CD4-positive, alpha-beta T cell treated with Interleukin-6 for 4 hours (primary cell): ENCODE measurements around the gene CDH4.

Source experiments
- DNase-seq: peaks from one replicate; pipeline ENCODE4 v3.0.0-alpha.2; 2020; ENCODE audit warnings: mixed read lengths

CDH4 gene

DNA sequence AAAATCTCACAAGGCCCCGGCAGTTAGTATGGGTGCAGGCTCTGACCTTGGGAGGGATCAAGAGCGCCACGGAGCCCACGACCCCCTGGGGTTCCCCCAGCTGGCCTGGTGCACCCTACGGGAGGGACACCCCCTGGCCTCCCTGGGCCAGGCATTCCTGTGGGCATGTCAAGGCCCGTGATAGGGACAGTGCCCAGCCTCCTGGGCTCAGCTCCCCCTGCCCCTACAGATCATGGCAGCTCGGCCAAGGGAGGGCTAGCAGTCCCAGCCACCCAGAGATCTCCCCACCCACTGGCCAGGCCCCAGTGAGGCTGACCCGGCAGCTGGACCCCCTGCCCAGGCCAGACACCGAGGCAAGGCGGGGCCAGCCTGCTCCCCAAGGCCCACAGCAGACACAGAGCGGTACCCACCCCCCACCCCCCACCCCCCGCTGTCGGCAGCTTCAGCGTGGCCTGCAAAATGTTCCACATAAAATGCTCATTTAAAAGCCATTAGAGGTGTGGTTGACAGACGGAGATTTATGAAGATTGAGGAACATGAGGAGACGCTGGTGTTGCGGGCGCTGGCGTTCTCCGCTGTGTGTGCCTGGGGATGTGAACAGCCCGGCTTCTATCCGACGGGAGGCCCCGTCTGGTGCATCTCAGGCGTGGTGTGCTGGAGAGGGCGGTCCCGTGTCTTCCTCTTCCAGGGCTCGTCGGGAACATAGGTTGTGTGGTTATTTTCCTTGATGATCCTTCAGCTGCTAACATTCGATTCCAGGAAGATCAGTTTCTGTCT lies 625.1 kb downstream of the CDH4 start:
- DNase-seq = no peak

DNA sequence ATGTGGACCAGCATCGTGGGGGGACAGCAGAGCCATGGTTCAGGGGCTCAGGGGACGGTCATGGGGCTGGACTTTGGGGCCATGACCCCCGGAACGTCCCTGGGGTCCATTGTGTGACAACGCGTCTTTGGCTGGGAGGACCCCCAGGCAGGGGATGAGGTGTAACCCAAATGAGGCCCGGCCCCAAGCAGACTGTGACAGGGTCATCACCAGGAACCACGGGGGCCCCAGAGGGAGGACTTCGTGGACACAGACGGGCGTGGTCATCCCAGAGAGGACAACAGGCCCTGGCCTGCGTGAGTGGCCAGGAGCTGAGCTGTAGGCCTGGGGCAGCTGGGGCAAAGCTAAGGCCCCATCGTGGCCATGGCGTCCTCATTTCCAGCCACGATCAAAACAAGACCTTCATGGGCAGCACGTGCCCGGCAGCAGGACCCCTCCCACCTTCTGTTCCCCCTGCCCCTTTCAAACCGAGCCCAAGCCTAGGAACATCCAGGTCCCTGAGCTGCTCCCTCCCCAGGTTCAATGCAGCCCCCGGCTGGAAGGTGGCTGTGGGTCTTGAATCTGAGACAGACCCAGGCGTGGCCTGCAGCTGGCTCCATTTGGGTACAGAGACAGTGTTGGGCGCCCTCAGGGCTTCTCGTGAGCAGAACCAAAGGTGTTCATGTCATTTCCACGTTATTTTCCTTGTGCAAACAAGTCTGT lies 625.9 kb downstream of the CDH4 start:
- no peak for DNase-seq

DNA sequence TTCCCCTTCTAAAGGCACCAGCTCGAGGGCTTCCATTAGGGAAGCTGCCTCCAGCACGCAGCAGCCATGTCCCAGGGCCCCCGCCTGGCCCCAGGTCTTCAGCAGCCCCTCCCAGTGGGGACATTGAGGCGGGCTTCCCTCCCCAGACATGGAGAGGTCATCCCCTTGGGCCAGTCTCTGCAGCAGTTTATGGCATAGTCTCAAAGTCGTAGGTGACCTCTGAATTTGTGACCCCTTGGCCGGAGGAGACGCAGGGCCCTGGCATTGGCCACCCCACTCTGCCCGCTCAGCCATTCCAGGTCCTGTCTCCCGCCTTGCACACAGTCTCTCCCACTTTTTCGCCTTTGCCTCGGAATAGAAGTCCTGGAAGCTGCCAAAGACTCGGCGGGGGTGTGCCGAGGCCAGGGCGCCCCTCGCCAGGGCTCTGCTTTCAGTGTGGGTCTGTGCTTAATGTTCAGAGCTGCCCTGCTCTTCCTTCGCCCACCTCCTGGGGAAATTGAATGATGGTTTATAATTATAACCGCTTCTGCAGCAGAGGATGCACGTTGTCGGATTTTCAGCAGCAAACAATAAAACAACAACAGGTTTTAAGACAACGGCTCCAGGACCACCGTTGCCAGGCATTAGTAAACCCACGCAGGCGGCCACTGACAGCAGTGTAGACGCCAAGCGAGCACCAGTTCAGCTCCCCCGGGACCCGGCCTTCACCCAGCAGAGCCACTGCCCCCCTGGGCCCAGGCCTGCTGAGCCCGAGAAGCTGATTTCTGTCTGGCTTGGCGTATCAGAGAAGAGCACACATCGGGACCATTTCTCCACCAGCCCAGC lies 626.6 kb downstream of the CDH4 start:
- DNase-seq = no peak

DNA sequence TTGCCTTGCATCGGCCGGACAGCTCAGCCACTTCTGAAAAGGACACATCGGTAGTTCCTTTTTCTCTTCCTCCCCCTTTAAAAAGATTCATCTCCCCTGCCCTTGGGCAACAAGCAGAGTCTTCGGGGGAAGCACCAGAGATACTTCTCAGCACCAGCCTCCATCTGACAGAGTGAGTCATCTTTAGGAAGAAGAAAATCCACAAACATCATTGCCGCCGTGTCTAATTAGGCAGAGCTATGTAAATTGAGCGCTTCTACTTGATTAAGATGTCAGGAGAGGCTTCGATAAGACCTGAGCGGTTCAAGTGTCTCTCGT lies 627.2 kb downstream of the CDH4 start:
- DNase-seq = no peak

DNA sequence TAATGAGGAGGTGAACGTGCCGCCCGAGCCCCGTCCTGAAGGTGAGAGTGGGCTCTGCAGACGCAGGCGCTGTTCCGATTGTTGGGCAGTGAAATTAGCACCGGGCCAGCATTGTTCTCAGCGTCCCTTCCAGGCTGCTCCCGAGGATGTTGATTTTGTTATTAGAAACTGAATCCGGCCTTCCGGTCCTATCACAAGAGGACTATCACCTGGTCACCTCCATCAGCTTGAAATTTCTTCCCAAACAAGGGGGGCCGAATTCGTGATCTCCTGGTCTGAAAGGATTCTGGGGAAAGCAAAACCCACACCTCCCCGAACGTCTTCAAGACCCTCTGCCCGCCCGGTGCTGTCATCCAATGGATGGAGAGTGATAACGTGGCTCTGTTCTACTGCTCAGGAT lies 627.6 kb downstream of the CDH4 start:
- no peak for DNase-seq

DNA sequence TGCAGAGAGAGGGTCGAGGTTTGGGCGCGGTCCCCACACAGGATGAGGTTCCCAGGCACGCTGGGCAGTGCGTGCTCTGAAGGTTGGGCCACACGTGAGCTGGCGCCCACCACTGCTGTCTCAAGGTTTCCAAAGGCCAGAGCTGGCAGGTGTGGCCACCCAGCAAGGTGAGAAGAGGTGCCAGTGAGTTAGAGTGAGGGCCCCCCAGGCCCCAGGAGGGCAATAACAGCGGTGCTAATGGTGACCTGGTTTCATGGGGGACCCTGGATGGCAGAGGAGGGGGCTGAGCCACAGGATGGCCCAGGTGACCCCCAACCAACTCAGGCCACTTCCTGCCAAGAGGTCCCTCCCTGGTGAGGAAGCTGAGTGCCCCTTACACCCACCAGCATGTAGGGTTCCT lies 628.6 kb downstream of the CDH4 start:
- no peak for DNase-seq

DNA sequence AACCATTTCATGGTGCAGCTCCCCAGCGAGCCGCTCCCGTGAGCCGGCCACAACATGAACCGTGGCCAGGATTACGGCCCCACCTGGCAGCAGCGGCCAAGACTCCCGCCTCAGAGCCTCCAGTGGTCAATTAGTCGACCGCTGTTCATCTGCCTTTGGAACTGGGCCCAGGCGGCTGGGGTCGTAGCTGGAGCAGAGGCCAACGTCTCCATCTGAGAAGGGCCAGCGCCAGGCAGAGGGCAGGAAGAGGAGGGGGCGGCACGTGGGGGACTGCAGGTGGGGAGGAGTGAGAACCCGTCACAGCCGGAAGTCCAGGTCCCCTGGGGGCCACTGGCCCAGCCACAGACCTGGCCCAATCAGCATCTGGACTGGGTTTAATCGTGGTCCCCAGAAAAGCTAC lies 629.4 kb downstream of the CDH4 start:
- no peak for DNase-seq

DNA sequence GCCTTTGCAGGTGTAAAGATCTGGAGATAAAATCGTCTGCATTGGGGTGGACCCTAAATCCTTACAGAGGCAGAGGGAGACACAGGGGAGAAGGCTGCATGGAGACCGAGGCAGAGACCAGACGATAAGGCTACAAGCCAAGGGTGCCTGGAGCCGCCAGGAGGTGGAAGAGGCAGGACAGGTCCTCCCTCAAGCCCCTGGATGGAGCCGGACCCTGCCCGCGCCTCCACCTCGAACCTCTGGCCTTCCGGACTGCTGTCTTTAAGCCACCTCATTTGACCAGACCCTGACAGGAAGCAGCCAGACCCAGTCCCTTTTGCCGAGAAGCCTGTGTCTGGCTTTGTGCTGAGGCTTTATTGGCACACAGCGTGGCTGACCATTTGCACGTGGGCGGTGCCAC lies 629.8 kb downstream of the CDH4 start:
- DNase-seq = no peak

DNA sequence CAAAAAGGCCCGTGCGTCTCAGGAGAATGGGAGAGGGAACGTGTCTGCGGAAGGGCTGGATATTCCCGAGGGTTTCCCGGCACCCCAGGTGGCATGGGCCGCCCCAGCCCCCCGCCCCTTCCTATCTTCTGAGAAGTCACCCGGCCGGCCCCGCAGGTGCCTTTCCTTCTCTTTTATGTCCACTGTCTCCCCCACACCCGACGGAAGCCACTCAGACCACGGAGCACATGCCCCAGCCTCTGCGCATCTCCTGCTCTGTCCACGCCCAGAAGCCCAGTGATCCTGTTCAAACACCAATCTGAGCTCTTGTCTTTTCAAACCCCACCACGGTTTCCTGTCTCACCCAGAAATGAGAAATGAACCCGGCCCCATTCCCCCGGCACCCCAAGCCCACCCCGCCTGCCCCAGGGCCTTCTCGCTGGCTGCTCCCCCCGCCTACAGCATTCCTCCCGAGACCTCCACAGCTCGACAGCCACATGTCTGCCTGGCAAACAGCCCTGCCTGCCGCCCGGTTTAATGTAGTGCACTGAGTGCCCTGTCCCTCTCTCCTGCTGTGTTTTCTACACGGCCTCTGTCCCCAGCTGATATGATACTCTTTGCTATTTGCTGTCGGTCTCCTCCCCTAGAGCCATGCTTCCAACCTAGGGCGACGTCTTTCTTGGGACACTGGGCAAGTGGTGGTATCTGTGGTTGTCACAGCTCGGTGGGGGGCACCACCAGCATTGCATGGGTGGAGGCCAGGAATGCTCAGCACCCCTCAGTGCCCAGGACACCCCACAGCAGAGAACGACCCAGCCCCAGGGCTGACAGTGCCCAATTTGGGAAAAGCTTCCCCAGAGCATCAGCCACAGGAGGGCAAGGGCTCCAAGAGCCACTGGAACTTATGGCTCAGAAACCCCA lies 630.9 kb downstream of the CDH4 start:
- DNase-seq = no peak

DNA sequence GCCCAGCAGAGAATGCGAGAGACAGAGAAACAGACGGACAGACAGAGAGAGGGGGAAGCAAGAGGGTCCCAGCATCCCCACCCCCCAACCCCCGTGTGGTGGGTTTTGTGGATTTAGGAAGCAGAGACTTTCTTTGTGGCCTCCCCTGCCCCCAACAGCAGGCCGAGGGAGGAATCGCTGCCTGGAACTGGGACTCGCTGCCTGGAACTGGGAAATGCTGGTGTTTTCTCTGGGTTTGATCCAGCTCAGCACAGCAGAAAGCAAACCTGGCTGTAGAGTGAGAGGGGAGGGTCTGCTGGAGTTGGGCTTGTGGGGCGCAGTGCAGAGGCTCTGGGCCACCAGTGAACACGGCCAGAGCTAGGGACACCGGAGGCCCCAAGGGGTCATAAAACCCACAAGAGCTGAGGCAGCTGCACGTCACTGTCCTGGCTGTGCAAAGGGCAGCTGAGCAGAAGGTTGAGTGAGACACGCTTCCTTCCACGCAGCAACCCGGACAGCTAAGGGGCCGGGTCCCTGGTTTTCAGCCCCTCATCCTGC lies 631.9 kb downstream of the CDH4 start:
- DNase-seq = no peak

DNA sequence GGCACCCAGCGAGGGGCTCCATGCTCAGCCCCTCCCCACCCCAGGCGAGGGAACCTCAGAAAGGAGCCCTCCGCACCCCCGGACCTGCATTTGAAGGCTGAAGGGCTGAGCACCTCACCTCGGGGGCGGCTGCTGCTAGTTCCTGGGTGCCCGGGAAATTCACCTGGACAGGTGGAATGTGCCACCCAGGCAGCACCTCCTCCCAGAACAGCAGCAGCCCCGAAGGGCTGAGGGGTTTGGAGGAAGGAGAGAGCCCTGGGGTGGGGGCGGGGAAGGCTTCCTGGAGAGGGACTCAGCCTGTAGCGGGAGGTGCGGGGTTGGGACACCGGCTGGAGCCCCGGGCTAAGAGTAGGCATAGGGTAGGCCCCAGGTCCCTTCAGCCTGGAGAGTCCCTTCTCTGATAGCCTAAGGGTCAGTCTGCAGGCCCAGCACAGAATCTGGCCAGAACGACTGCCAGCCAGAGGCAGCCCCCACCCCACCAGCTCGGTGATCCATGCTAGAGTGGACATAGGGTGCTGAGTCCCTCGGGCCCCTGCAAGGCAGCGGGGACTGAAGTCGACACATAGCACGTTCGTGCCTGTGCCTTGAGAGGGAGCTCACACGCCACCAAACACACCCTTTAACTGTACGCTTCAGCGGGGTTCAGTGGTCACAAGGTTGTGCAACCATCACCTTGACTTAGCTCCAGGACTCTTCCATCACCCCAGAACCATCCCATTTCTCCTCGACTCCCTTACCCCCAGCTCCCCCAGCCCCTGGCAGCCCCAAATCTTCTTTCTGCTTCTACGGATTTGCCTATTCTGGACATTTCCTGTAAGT lies 632.7 kb downstream of the CDH4 start:
- no peak for DNase-seq

DNA sequence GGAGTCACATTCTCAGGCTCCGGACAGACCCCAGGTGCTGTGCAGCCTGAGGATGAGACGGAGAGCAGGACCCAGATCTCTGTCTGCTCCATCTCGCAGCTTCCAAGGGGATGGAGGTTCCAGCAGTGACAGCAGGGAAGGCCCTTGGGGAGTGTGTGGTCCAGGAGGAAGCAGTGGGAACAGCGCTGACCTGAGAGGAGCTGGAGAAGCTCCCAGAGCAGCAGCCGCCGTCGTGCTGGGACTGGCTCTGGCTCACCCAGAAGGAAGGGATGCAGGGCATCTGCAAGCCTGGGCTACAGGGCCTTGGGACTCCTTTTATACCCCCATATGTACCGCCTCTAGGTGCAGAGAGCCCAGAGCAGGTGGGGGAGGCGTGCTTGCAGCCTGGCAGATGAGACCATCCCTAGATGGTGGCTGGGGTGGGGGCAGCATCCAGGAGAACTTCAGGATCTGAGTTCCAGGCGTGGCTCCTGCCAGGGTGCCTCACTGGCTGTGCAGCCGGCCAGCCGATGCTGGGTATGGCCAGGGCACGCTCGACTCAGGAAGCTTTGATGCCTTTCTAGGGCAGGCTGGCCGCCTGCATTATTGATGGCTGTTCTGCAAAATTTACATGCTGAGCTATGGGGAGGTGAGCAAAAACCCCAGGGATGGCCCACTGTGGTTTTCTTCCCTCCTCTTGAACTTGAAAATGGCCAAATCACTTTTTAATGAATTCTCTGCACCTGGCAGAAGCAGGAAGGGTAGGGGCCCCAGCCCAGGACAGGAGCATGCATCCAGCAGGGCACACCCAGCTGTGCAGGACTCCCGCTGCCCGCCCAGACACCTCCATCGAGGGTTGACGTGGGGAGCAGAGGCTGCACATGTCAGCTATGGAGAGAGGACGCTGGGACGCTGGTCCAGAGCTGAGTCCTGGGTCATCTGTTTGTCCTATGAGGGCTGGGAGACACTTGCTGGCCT lies 634.0 kb downstream of the CDH4 start:
- DNase-seq = no peak

DNA sequence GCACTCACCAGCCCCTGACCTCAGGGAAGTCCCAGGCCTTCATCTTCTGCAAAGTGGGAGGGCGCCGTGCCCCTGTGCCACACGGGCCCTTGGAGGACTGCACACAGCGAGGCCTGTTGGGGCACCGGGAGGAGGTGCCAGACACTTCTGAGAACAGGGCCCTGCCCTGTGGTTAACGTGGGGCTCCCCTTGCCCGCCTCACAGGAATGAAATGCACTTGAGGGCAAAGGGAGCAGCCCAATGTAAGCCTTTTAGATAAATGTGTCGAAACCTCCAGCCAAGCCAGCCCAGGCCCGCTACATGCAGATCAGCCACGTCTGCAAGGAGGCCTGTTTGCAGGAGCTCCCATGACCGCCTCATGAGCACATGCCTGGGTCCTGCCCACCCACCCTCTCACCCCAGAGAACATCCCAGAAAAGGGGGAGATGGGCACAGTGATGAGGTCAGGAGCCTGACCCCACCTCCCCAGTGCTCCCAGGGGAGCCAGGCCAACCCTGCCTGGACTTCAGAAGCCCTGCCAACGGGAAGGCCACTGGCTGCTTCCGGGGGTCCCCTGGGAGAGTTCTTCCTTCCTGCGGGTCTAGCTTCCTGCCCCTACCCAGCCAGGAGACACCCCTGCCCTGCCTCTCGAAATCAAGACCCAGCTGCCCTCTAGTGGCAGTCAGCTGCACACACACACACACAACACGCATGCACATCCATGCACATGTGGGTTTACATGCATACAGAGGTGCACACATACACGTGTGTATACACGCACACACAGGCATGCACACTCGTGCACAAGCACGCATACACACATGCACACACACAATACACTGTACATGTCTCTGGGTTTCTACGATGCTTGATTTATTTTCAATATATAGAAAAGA lies 634.9 kb downstream of the CDH4 start:
- peak; percentile 32 for DNase-seq

DNA sequence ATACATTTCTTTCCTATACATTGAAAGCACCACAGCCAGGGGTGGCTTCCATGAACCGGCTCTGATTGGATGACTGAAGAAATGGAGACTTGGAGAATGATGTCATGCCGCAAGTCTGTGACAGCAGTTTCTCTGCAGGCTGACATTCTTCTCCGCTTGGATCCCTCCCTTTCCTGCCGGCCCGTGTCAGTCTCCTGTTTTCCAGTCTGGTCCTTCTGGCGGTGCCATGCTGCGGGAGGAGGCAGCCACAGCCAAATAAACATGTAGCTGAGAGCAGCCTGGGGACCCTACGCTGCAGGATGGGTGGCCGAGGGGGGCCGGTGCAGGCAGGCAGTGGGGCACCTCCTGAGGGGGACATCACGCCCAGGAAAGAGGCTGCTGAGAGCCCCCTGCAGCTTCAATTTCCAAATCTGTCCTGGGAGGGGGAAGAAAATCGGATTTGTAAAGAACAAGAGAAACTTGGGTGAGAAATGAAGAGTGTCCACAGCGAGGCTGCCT lies 635.6 kb downstream of the CDH4 start:
- DNase-seq = no peak

DNA sequence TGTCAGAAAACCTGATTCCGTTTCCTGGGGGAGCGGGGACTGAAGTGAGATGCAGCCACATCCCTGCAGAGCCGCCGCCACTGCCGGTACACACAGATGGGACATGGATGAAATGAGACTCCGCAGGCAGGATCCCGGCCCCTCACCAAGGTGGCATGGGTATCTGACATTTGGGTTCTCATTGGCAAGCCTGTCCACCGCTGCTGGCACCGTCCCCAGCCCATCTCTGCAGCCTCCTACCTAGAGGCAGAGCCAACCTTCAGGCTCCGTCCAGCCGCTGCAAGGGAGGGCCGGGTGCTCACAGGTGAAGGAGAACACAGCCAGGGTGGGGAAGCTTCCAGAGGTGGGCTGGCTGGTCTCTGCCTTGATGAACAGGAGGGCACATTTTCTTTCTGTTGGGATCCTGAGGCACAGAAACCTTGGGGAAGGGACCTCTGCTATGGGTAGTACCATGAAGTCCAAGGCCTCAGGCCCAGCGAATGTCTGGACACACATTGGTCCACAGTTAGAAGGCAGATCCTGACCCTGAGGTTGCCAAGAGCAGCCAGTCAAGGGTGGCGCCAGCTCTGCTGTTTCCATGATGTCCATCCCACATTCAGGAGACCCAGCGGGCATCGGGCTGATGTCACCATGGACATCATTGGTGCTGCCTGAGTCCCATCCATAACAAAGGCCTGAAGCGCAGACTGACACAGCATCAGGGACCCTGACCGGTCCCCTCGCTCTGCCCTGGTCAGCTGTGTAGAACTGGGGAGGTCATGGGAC lies 636.2 kb downstream of the CDH4 start:
- no peak for DNase-seq

DNA sequence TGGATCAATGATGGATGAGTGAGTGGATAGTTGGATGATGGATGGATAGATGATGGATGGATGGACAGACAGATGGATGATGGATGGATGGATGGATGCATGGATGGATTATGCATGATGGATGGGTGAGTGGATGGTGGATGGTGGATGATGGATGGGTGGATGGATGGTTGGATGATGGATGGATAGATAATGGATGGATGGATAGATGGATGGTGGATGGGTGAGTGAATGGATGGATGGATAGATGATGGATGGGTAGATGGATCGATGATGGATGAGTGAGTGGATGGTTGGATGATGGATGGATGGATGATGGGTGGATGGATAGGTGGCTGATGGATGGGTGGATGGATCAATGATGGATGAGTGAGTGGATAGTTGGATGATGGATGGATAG lies 637.6 kb downstream of the CDH4 start:
- DNase-seq = no peak

DNA sequence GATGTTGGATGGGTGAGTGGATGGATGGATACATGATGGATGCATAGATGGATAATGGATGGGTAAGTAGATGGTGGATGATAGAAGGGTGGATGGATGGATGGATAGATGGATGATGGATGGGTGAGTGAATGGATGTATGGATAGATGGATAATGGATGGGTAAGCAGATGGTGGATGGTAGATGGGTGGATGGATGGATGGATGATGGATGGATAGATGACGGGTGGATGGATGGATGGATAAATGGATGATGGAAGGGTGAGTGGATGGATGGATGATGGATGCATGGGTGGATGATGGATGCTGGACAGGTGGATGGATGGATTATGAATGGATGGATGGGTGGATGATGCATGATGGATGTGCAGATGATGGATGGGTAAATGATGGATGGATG lies 638.1 kb downstream of the CDH4 start:
- DNase-seq = no peak

DNA sequence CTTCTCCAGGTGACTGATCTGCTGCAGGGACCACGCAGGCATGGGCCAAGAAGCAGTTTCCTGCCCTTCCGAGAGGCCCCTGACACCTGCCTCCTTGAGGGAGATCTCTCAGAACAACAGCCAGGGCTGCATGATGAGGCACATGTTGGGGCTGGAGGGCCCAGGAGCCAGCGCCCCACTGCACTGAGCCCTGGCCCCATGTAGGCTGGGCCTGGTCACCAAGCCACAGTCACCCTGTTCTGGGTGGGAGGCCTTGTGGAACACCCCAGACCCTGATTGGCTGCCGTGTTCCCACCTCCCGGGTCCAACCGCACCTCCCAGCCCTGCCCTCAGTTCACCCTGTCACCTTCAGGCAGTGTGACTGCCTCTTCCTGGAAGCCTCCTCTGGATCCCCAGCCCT lies 639.4 kb downstream of the CDH4 start:
- no peak for DNase-seq
